RWPE2 (cell line): ENCODE results near the gene ACKR4.
A peak's percentile ranks its signal among the peaks of the same experiment; 100 is the strongest.

Experiments
- ATAC-seq: fragments of 200-7000 bp; cut with Tn5 transposase; 3 replicates; pipeline ENCODE4 v1.9.1; 2021; ENCODE audit warnings: low read depth
- DNase-seq: peaks from one replicate; pipeline ENCODE4 v3.0.0-alpha.2; 2020; ENCODE audit warnings: low spot score
- H3K27ac ChIP-seq: fragments of 450-650 bp; 2 replicates; pipeline ENCODE4 v1.5.1; 2017; ENCODE audit warnings: mild to moderate bottlenecking; ENCODE audit not compliant: poor library complexity, severe bottlenecking
- H3K27me3 ChIP-seq: fragments of 250-450 bp; sonication (Bioruptor Pico); 2 replicates; pipeline ENCODE4 v1.5.1; 2021; ENCODE audit warnings: mild to moderate bottlenecking, moderate library complexity; ENCODE audit not compliant: insufficient read depth, poor library complexity, severe bottlenecking
- H3K36me3 ChIP-seq: fragments of 250-450 bp; sonication (Bioruptor Pico); 2 replicates; pipeline ENCODE4 v1.5.1; 2020; ENCODE audit warnings: low read depth, mild to moderate bottlenecking, moderate library complexity
- H3K4me1 ChIP-seq: fragments of 250-450 bp; sonication (Bioruptor Pico); 2 replicates; pipeline ENCODE4 v1.5.1; 2021; ENCODE audit warnings: mild to moderate bottlenecking, moderate library complexity; ENCODE audit not compliant: insufficient read depth, poor library complexity, severe bottlenecking
- H3K4me3 ChIP-seq: fragments of 250-450 bp; sonication (Bioruptor Pico); 2 replicates; pipeline ENCODE4 v1.5.1; 2021; ENCODE audit warnings: mild to moderate bottlenecking, moderate library complexity; ENCODE audit not compliant: severe bottlenecking
- H3K9me3 ChIP-seq: fragments of 250-450 bp; sonication (Bioruptor Pico); 2 replicates; pipeline ENCODE4 v1.5.1; 2021; ENCODE audit warnings: mild to moderate bottlenecking, moderate library complexity; ENCODE audit not compliant: severe bottlenecking
- CTCF ChIP-seq: fragments of 450-650 bp; IDR thresholded peaks from one replicate; pipeline ENCODE4 v1.5.1; 2017; ENCODE audit warnings: mild to moderate bottlenecking, moderate library complexity; ENCODE audit not compliant: poor library complexity, severe bottlenecking

ACKR4 gene

DNA sequence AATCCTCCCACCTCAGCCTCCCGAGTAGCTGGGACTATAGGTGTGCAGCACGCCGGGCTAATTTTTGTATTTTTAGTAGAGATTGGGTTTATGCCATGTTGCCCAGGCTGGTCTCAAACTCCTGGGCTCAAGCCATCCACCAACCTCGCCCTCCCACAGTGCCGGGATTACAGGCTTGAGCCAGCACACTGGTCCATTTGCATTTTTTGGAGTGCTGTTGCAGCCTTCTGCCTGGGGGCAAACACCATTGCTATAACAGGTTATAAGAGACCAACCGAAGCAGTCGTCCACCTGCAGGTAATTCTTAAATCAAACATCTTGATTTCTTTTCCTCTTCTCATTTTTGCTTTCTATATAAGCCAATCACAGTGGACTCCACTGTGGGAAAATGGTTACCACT lies 27.7 kb downstream of the ACKR4 start:
- no peak for DNase-seq
- Histone ChIP-seq H3K4me3 (no peak overlapping the region), H3K9me3 (no peaks in the 10 kb centered on the region), H3K36me3 (peaks cover 56% of the 10 kb centered on the region), H3K4me1 (peaks cover 13% of the 10 kb centered on the region), H3K27ac (no peak overlapping the region), H3K27me3 (no peaks in the 10 kb centered on the region)
- ATAC-seq: no peak
- TF ChIP-seq CTCF: no peak

DNA sequence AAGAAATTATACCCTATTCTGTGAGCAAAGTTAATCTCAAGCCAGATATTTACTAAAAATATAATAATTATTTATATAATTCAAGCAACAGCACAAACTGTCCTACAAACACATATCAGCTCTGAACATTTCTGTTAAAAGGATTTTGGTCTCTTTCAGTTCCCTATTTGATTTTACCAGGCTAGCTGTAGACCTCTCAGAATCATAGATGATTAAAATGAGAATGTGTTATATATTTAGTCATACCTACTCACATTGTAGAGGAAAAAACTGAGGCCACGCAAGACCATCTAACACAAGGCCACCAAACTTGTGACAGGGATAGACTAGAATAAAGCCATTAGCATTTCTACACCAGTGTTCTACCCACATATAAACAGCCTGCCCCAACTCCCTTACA lies 28.5 kb downstream of the ACKR4 start:
- H3K4me3 ChIP-seq: no peak overlapping the region
- no peak overlapping the region for H3K27ac ChIP-seq
- H3K36me3 ChIP-seq: peaks cover 61% of the 10 kb centered on the region
- DNase-seq: no peak
- no peaks in the 10 kb centered on the region for H3K9me3 ChIP-seq
- H3K27me3 ChIP-seq: no peaks in the 10 kb centered on the region
- no peak for ATAC-seq
- TF ChIP-seq CTCF: no peak
- peaks cover 21% of the 10 kb centered on the region for H3K4me1 ChIP-seq

DNA sequence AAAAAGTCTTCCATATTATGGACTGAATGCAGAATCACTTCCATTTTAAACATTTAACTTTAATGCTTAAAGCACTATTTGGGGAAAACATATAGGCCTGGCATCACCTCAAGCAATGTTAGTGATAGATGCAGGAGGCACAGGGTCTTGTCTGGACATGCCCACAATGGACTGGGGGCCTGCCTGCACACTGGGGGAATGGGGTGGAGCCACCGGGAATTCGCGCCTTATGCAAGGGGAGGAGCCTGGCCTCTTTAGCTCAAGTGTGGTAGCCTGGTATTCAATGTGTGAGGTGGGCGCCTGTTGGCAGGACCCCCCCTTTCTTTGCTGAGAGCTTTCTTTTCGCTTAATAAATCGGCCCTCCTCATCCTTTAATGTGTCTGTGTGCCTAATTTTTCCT lies 29.9 kb downstream of the ACKR4 start:
- no peak for TF ChIP-seq CTCF
- no peaks in the 10 kb centered on the region for H3K27me3 ChIP-seq
- DNase-seq (peak; percentile 69), ATAC-seq (peak; percentile 70)
- peaks cover 65% of the 10 kb centered on the region for H3K36me3 ChIP-seq
- peaks cover 21% of the 10 kb centered on the region for H3K4me1 ChIP-seq
- no peaks in the 10 kb centered on the region for H3K9me3 ChIP-seq
- peak overlapping the region; percentile 26 for H3K27ac ChIP-seq
- no peak overlapping the region for H3K4me3 ChIP-seq

GRCh38 chr3:132628157-132628556 lies 31.1 kb downstream of the ACKR4 start:
- DNase-seq (no peak), ATAC-seq (no peak)
- H3K9me3 ChIP-seq: no peaks in the 10 kb centered on the region
- no peak overlapping the region for H3K27ac ChIP-seq
- H3K36me3 ChIP-seq: peaks cover 58% of the 10 kb centered on the region
- TF ChIP-seq CTCF: no peak
- H3K4me3 ChIP-seq: no peak overlapping the region
- peaks cover 21% of the 10 kb centered on the region for H3K4me1 ChIP-seq
- no peaks in the 10 kb centered on the region for H3K27me3 ChIP-seq

- Histone ChIP-seq H3K4me3 (no peak overlapping the region), H3K27me3 (no peaks in the 10 kb centered on the region), H3K27ac (peak overlapping the region; percentile 69), H3K9me3 (no peaks in the 10 kb centered on the region), H3K36me3 (peaks cover 54% of the 10 kb centered on the region), H3K4me1 (peaks cover 21% of the 10 kb centered on the region)
- no peak for TF ChIP-seq CTCF
- DNase-seq: no peak
- ATAC-seq: peak; percentile 82
These were observed 32.9 kb downstream of the ACKR4 start for GRCh38 chr3:132629928-132630327.
